HL-60/S4 treated with phorbol 12-myristate 13-acetate at 8.2 ng/mL for 4 days and 3 days (cell line): Measurements from ENCODE around the gene OTUD7B.

ENCODE experiments used
- in situ Hi-C: fragments of 300-500 bp; cut with MboI; formaldehyde crosslinking; loops from 2 replicates; pipeline ENCODE4 v1.15.0; 2022; ENCODE audit warnings: low sequenced_read_pairs

The OTUD7B gene

GRCh38 chr1:150005606-150006005 lies 4.9 kb downstream of the OTUD7B start:
- in situ Hi-C loops, result no loop called here

GRCh38 chr1:150003801-150004200 lies 6.7 kb downstream of the OTUD7B start:
- in situ Hi-C loops, result no loop called here

DNA sequence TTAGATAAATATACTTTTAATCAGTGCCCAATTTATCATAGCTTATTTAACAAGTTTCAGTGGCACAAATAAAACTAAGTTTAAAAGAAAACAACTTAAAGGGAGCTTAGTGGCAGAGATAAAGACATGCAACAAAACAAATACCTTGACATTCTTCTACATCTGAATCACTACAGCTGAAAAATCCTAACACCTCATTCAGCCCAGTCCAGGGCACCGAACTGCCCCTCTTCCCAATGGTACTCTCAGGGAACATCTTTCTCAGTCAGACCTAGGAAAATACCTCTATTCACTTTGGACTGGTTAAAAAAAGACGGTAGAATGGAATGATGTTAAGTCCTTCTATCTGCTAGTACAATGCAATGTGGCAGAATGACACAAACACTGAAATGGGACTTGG lies 8.3 kb downstream of the OTUD7B start:
- in situ Hi-C loops, result no loop called here

- in situ Hi-C loops, result no loop called here
Observed at GRCh38 chr1:150001415-150001814, 9.1 kb downstream of the OTUD7B start.

- in situ Hi-C loops, result no loop called here
Observed at GRCh38 chr1:149997585-149998262, 12.8 kb downstream of the OTUD7B start.

DNA sequence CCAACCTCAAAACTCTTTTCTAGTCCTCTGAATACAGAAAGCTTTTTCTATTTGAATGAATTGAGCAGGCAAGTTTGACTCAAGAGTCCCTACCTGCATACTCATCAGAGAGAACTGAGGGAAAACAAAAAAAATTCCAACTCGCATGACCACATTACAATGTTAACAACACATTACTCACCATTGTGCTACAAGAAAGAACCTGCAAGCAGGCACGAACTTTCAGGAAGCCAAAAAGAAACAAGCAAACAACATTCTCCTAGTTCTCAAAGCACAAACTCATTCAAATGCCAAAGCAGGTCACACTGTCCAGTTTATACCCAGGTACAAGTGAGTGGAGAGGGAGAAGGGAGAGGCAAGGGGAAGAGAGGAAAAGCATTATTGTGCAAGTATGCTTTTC lies 14.6 kb downstream of the OTUD7B start:
- in situ Hi-C loops, result no loop called here

DNA sequence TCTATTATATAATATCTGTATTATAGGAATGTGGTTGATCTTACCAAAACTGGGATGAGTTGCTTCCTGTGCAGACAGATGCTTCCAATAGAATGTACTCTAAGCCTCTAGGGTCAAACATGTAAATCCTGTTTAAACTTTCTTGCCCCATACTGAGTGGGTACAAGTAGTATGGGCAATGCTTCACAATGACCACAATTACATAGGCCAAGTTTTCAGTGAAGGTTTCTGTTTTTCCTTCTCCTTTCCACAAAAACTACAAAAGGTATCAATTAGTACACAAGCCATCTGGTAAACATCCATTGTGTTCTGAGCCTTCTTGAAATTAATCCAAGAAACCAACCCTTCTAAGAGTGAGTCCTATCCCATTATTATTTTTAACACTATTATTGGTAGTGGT lies 16.8 kb downstream of the OTUD7B start:
- in situ Hi-C loops, result no loop called here

DNA sequence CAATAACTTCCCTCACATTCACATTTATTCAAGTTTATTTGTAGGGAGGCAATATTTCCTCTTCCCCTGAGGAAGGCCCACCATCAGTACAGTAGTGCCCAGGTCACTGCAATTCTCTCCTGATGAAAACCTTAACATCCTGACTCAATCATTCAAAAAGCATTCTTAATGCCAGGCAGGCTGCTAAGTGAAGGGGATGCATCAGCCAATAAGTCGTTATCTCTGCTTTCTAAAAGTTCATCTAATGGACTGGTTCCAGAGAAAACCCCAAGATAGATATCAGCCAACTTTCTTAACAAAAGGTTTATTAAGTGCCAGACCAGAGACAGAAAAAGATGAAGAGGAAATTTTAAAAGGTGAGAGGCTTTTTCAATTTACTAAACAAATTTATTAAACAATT lies 17.3 kb downstream of the OTUD7B start:
- in situ Hi-C loops, result no loop called here

DNA sequence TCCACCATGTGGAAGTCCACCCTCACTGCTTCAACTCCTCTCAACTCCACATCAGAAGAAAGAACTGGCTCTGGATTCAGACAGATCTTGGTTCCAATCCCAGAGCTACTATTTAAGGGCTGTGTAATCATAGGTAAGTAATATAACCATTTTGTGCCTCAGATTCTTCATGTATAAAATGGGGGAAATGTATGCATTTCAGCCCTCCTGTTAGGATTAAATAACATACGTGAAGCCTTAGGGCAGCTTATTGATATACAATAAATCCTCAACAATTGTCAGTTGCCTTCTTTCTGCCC lies 23.3 kb downstream of the OTUD7B start:
- in situ Hi-C loops, result no loop called here

DNA sequence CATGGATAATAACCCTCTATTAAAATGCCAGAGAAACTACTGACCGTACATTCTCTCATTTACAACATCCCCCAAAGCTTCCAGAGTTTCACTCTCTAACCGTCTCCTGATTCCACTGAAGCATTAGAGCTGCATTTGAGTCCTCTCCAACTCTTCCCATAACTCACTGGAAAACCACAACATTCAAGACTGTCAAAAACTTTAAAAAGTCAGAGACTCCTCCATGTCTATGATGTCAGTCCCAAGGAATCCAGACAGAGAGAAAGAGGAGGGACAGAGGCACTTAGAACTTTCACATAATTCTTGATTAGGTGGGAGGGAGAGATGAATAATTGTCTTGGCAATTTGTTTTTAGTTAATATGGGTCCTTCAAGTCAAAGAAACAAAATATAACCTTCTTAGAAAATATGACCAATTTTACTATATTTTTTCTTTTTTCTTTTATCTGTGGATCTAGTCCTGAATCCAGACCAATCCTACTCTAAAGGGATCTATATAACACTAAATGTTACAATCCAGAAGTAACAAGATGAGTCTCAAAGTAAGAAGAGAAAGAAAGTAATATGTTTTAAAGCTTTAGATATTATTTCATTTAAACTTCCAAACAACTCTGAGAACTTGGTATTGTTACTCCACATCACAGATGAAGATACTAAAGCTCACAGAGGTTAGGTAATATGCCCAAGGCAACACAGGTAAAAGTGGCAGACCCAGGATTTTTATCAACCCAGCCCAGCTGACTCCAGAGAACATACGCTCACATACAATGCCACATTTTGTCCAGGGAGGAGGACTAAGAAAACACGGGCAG lies 23.8 kb downstream of the OTUD7B start:
- in situ Hi-C loops, result no loop called here

GRCh38 chr1:149979972-149980540 lies 30.5 kb downstream of the OTUD7B start:
- in situ Hi-C loops, result no loop called here

- in situ Hi-C loops, result no loop called here
Observed at GRCh38 chr1:149979245-149979971, 31.1 kb downstream of the OTUD7B start.

DNA sequence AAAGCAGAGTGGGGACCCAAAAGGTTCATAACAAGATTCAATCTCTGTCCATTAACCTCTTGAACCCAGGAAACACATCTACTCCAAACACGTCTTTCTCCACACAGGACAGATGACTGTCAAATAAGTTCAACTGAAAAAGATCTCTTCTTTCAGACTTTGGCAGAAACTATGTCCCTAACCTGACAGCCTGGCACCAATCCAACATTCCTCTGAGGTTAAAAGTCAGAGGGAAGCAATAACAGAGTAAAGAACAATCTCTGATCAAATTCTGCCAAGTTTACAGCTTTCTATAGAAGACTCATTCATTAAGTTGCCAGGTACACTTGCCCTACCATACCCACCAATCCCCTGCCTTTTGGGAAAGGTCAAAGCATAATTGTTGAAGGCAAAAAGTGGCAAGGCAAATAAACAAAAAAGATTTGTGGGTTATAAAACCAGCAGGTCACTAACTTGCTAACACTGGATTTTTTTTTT lies 31.9 kb downstream of the OTUD7B start:
- in situ Hi-C loops, result no loop called here

- in situ Hi-C loops, result no loop called here
Observed at GRCh38 chr1:149977345-149977744, 33.2 kb downstream of the OTUD7B start.

- in situ Hi-C loops, result loop anchor here (25.0 kb wide), 1 partner anchor 190 kb away; no protein-coding TSS in a partner anchor
Observed at GRCh38 chr1:149972547-149972946, 38.0 kb downstream of the OTUD7B start.

- in situ Hi-C loops, result loop anchor here (25.0 kb wide), 1 partner anchor 195 kb away; no protein-coding TSS in a partner anchor
Observed at GRCh38 chr1:149967646-149968045, 42.9 kb downstream of the OTUD7B start.

GRCh38 chr1:149967041-149967440 lies 43.5 kb downstream of the OTUD7B start:
- in situ Hi-C loops, result loop anchor here (25.0 kb wide), 1 partner anchor 195 kb away; no protein-coding TSS in a partner anchor

DNA sequence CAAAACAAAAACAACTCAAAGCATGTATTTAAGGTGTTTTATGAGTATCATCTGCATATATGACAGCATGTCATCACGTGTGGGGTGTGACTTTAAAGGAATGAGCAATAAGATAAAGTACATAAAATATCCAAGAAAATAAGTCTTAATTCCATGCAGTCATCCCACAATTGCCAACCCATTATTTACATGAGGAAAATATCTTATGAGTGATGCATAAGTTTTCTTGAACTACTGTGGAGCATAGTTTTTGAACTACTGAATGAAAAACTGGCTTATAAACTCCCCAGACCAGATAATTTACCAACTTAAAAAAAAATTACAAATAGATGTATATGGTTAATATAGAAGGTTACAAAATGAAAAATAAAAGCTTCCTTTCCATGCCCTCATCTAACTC lies 44.1 kb downstream of the OTUD7B start:
- in situ Hi-C loops, result loop anchor here (25.0 kb wide), 1 partner anchor 196 kb away; no protein-coding TSS in a partner anchor

GRCh38 chr1:149965440-149965839 lies 45.1 kb downstream of the OTUD7B start:
- in situ Hi-C loops, result loop anchor here (25.0 kb wide), 1 partner anchor 197 kb away; no protein-coding TSS in a partner anchor

GRCh38 chr1:149963358-149963757 lies 47.2 kb downstream of the OTUD7B start:
- in situ Hi-C loops, result loop anchor here (5.0 to 25.0 kb wide), 2 partner anchors 89 to 199 kb away; no protein-coding TSS in a partner anchor

- in situ Hi-C loops, result loop anchor here (5.0 to 25.0 kb wide), 2 partner anchors 90 to 200 kb away; no protein-coding TSS in a partner anchor
Observed at GRCh38 chr1:149962736-149963135, 47.8 kb downstream of the OTUD7B start.
